ENCODE results near the gene STARD10. TPM values are rescaled to one million over a fixed set of nuclear protein-coding genes. Genes with fewer than 3 reads are reported as not detected.

Gene STARD10
- polyA plus RNA-seq, 2 of the 4 experiments (the other 2 are of a cell fraction): 21.2 to 23.2 TPM

- TF ChIP-seq FOSL2 (IDR thresholded peaks at IDR 0.05) (no peak), FOSL2 (CRISPR knock-in tag; IDR thresholded peaks at IDR 0.05) (no peak), RNF2 (IDR thresholded peaks at IDR 0.05; ENCODE audit: borderline replicate concordance, low read depth) (no peak)
These were observed 29.4 kb upstream of the STARD10 start (continued) for GRCh38 chr11:72823105-72823804.

GRCh38 chr11:72821920-72822799, 28.3 kb upstream of the STARD10 start:
- peak; percentile 70 to 91 for ATAC-seq
- WGBS (ENCODE audit: missing lambda C conversion rate): 18% methylated on average over 30 of the region's 82 CpGs
- DNase-seq (ENCODE audit: low read depth in 1 of 2, low spot score in 1 of 2): peak; percentile 91 to 94
- POLR2A ChIA-PET: interaction anchor here (1.2 kb wide), 1 partner anchor 18 kb away, joined by 3 read pairs; no protein-coding TSS in a partner anchor
- no peak for FAIRE-seq
- Histone ChIP-seq H3K9me3 (no peaks in the 10 kb centered on the region), H3K27ac (peak overlapping the region; percentile 86 to 92), H3K4me3 (peak overlapping the region; percentile 52), H3K4me1 (peaks cover 7% of the 10 kb centered on the region), H3K4me2 (peak overlapping the region; percentile 96)
- CTCF ChIA-PET: interaction anchor here (0.7 to 15.7 kb wide), 13 partner anchors 9 to 467 kb away, joined by 3 to 339 read pairs (median 5); partner anchors contain the start of genes ATG16L2 and STARD10
- TF ChIP-seq MAZ (IDR thresholded peaks at IDR 0.05; ENCODE audit: borderline replicate concordance, low read depth, low read length): no peak
- no peak for TF ChIP-seq ESRRA (IDR thresholded peaks at IDR 0.05; ENCODE audit: borderline replicate concordance, low read length)
- no peak for TF ChIP-seq ELK1 (IDR thresholded peaks at IDR 0.05; ENCODE audit: low read depth, low read length)
- TF ChIP-seq RNF2 (IDR thresholded peaks at IDR 0.05; ENCODE audit: borderline replicate concordance, low read depth): 0 out of 2 replicates have a peak, but pooled peaks have one; percentile 51
- TF ChIP-seq E2F6 (IDR thresholded peaks at IDR 0.05; ENCODE audit: borderline replicate concordance, low read depth): peak; percentile 90; the same call in 1 of the 2 replicates
- no peak for TF ChIP-seq HDAC2 (IDR thresholded peaks at IDR 0.05)
- TF ChIP-seq RAD21 (conservative IDR thresholded peaks at IDR 0.05 in 1 of 2, IDR thresholded peaks at IDR 0.05 in 1 of 2): peak in 1 of 2 experiments; percentile 25; a peak in 1 of 5 replicates
- no peak for TF ChIP-seq BHLHE40 (IDR thresholded peaks at IDR 0.05; ENCODE audit: low read depth, low read length)
- TF ChIP-seq FOSB (CRISPR knock-in tag; IDR thresholded peaks at IDR 0.05): no peak
- no peak for TF ChIP-seq CBX8 (IDR thresholded peaks at IDR 0.05)
- TF ChIP-seq FOSL2 (IDR thresholded peaks at IDR 0.05): no peak
- no peak for TF ChIP-seq FOSL2 (CRISPR knock-in tag; IDR thresholded peaks at IDR 0.05)
- TF ChIP-seq HMGXB4 (CRISPR knock-in tag; IDR thresholded peaks at IDR 0.05; ENCODE audit: borderline replicate concordance): no peak
- TF ChIP-seq TP53 (CRISPR knock-in tag; IDR thresholded peaks at IDR 0.05): no peak
- no peak for TF ChIP-seq ZNF302 (CRISPR knock-in tag; IDR thresholded peaks at IDR 0.05)
- TF ChIP-seq POLR2A (IDR thresholded peaks at IDR 0.05; ENCODE audit: low read length): peak; percentile 86
- TF ChIP-seq MAFK (IDR thresholded peaks at IDR 0.05; ENCODE audit: partially characterized antibody): no peak
- TF ChIP-seq RARB (CRISPR knock-in tag; IDR thresholded peaks at IDR 0.05): no peak
- no peak for TF ChIP-seq ZSCAN20 (CRISPR knock-in tag; IDR thresholded peaks at IDR 0.05)
- TF ChIP-seq RCOR1 (IDR thresholded peaks at IDR 0.05; ENCODE audit: low read depth, low read length): no peak
- no peak for TF ChIP-seq CTCF (IDR thresholded peaks at IDR 0.05)
- 0 out of 2 replicates have a peak, but pooled peaks have one; percentile 6 for TF ChIP-seq SREBF2 (IDR thresholded peaks at IDR 0.05)
- no peak for TF ChIP-seq ZC3H11A (IDR thresholded peaks at IDR 0.05)
- no peak for TF ChIP-seq HOXB13 (CRISPR knock-in tag; IDR thresholded peaks at IDR 0.05; ENCODE audit: low read depth)
- TF ChIP-seq HOXB5 (CRISPR knock-in tag; IDR thresholded peaks at IDR 0.05): no peak
- no peak for TF ChIP-seq POLR2AphosphoS2 (conservative IDR thresholded peaks at IDR 0.05; ENCODE audit: low read length)
- TF ChIP-seq PBX3 (IDR thresholded peaks at IDR 0.05): no peak
- no peak for TF ChIP-seq GATA3 (IDR thresholded peaks at IDR 0.05; ENCODE audit: borderline replicate concordance)
- TF ChIP-seq NPAS2 (CRISPR knock-in tag; IDR thresholded peaks at IDR 0.05; ENCODE audit: borderline replicate concordance): no peak
- TF ChIP-seq MAX (IDR thresholded peaks at IDR 0.05): peak; percentile 91
- no peak for TF ChIP-seq ZFP36 (IDR thresholded peaks at IDR 0.05; ENCODE audit: borderline replicate concordance, partially characterized antibody)
